Measurements from ENCODE around the gene PPP2R2C. TPM values are rescaled to one million over a fixed set of nuclear protein-coding genes. Genes with fewer than 3 reads are reported as not detected.

PPP2R2C gene
- total RNA-seq, 4 donors from 2014 or later: 0.50 to 2.7 (median 1.4) TPM

DNA sequence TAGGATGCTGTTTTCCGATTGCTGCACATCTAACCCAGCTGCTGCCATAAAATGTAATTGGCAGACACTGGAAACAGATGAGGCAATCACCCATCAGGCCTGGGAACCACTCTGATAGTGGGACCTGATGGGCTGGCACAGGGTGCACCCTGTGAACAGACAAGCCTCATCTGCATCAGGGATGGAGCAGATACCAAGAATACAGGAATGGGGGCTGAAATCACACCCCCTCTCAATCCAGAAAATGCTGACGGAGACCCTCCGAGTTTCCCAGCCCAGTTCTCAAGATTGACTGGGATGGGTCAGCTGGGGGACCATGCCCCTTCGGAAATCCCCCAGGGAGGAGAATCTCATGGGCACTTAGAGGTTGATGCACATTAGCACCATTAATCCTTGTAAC, 28.8 kb upstream of the PPP2R2C start:
- peaks cover 0 to 20% (median 16%) of the 10 kb centered on the region in 4 donors for H3K9me3 ChIP-seq
- no peak overlapping the region for H3K27ac ChIP-seq (replicated peaks in 1 of 4)
- DNase-seq (ENCODE audit: extremely low spot score): peak; percentile 60
- H3K4me3 ChIP-seq: no peak overlapping the region
- H3K4me1 ChIP-seq: no peaks in the 10 kb centered on the region
- intact Hi-C loops (cut with DNase I): no loop called here
- WGBS: 87% methylated on average over 4 of the region's 4 CpGs
- H3K36me3 ChIP-seq: no peaks in the 10 kb centered on the region
- peaks cover 0 to 25% (median 0%) of the 10 kb centered on the region in 4 donors for H3K27me3 ChIP-seq
- TF ChIP-seq POLR2A (IDR thresholded peaks at IDR 0.05; ENCODE audit: low read depth) (no peak), EP300 (IDR thresholded peaks at IDR 0.05) (no peak), CTCF (IDR thresholded peaks at IDR 0.05) (no peak), POLR2AphosphoS5 (IDR thresholded peaks at IDR 0.05) (no peak)

- H3K27ac ChIP-seq (replicated peaks in 1 of 4): no peak overlapping the region
- intact Hi-C loops (cut with DNase I): no loop called here
- peak; percentile 57 for DNase-seq (ENCODE audit: extremely low spot score)
- H3K4me3 ChIP-seq: no peak overlapping the region
- WGBS: 71% methylated on average over 10 of the region's 10 CpGs
- H3K27me3 ChIP-seq: peaks cover 0 to 25% (median 0%) of the 10 kb centered on the region in 4 donors
- no peaks in the 10 kb centered on the region for H3K4me1 ChIP-seq
- H3K9me3 ChIP-seq: peaks cover 0 to 18% (median 14%) of the 10 kb centered on the region in 4 donors
- TF ChIP-seq POLR2AphosphoS5 (IDR thresholded peaks at IDR 0.05) (no peak), EP300 (IDR thresholded peaks at IDR 0.05) (no peak), POLR2A (IDR thresholded peaks at IDR 0.05; ENCODE audit: low read depth) (no peak), CTCF (IDR thresholded peaks at IDR 0.05) (no peak)
- H3K36me3 ChIP-seq: no peaks in the 10 kb centered on the region
Measured at GRCh38 chr4:6500481-6501140, 28.2 kb upstream of the PPP2R2C start.

DNA sequence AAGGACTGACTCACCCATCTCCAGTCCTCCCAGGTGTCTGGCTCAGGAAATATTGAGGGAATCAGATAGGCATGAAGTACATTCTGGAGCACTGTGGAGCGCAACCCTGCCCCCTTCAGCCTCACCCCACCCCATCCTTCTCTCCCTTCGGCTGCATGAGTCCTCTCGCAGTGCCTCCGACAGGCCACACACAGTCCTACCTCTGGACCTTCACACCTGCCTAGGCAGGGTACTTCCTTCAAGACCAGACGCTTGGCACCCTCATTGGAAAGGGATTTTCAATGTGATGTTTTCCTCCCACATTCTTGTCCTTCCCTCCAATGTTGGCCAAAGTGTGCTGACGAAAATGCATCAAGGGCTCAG, 26.8 kb upstream of the PPP2R2C start:
- TF ChIP-seq POLR2A (IDR thresholded peaks at IDR 0.05; ENCODE audit: low read depth) (no peak), POLR2AphosphoS5 (IDR thresholded peaks at IDR 0.05) (no peak), EP300 (IDR thresholded peaks at IDR 0.05) (no peak), CTCF (IDR thresholded peaks at IDR 0.05) (no peak)
- intact Hi-C loops (cut with DNase I): no loop called here
- peak; percentile 55 for DNase-seq (ENCODE audit: extremely low spot score)
- 71% methylated on average over 6 of the region's 6 CpGs for WGBS
- Histone ChIP-seq H3K4me1 (peaks cover 0 to 4% (median 3%) of the 10 kb centered on the region in 4 donors), H3K27me3 (peaks cover 0 to 34% (median 0%) of the 10 kb centered on the region in 4 donors), H3K27ac (replicated peaks in 1 of 4) (no peak overlapping the region), H3K9me3 (peaks cover 0 to 7% (median 4%) of the 10 kb centered on the region in 4 donors), H3K4me3 (no peak overlapping the region), H3K36me3 (no peaks in the 10 kb centered on the region)

GRCh38 chr4:6498511-6499237, 26.3 kb upstream of the PPP2R2C start:
- H3K4me3 ChIP-seq: no peak overlapping the region
- peaks cover 0 to 37% (median 0%) of the 10 kb centered on the region in 4 donors for H3K27me3 ChIP-seq
- intact Hi-C loops (cut with DNase I): no loop called here
- TF ChIP-seq EP300 (IDR thresholded peaks at IDR 0.05) (no peak), POLR2AphosphoS5 (IDR thresholded peaks at IDR 0.05) (no peak), CTCF (IDR thresholded peaks at IDR 0.05) (no peak), POLR2A (IDR thresholded peaks at IDR 0.05; ENCODE audit: low read depth) (no peak)
- H3K4me1 ChIP-seq: peaks cover 0 to 9% (median 8%) of the 10 kb centered on the region in 4 donors
- no peak overlapping the region for H3K27ac ChIP-seq (replicated peaks in 1 of 4)
- WGBS: 74% methylated on average over 10 of the region's 11 CpGs
- H3K36me3 ChIP-seq: no peaks in the 10 kb centered on the region
- DNase-seq (ENCODE audit: extremely low spot score): peak; percentile 87
- peaks cover 0 to 1% (median 0%) of the 10 kb centered on the region in 4 donors for H3K9me3 ChIP-seq
